HUDEP-2 (cell line): ENCODE data around the gene CHRM2.

Experiments
- DNase-seq, 76 experiments: peaks; one replicate each; lab custom pipeline; 2025; ENCODE audit not compliant: unreplicated experiment in 76 of 76; lab: John Stamatoyannopoulos, UW

Gene CHRM2

GRCh38 chr7:137018468-137018867, 150.0 kb downstream of the CHRM2 start:
- no peak for DNase-seq

GRCh38 chr7:137020351-137020750, 151.9 kb downstream of the CHRM2 start:
- no peak for DNase-seq

GRCh38 chr7:137025469-137026175, 157.2 kb downstream of the CHRM2 start:
- DNase-seq: no peak

GRCh38 chr7:137026176-137026500, 157.7 kb downstream of the CHRM2 start:
- no peak for DNase-seq

GRCh38 chr7:137032436-137032835, 164.0 kb downstream of the CHRM2 start:
- DNase-seq: no peak

GRCh38 chr7:137036768-137037167, 168.3 kb downstream of the CHRM2 start:
- DNase-seq: no peak

GRCh38 chr7:137038706-137039105, 170.3 kb downstream of the CHRM2 start:
- DNase-seq: no peak

GRCh38 chr7:137040745-137041144, 172.3 kb downstream of the CHRM2 start:
- DNase-seq: no peak

- DNase-seq: no peak
These were observed 177.1 kb downstream of the CHRM2 start for GRCh38 chr7:137045573-137045972.

GRCh38 chr7:137069249-137069963, 201.0 kb downstream of the CHRM2 start:
- no peak for DNase-seq
